ENCODE measurements around the gene CTDSPL2. TPM values are rescaled to one million over a fixed set of nuclear protein-coding genes. Genes with fewer than 3 reads are reported as not detected.
"Not testable (repeated sequence)": the region's sequence is repeated elsewhere in the genome, so short reads cannot be mapped to it uniquely, and the experiment has no call there.

Gene CTDSPL2
- polyA plus RNA-seq, 1 donor from 2014 or later: 78.1 TPM

- Histone ChIP-seq H2AFZ (ENCODE audit: low read depth, low read length) (no peak overlapping the region), H3F3A (ENCODE audit: insufficient read depth, low read length, poor library complexity, severe bottlenecking) (no peaks in the 10 kb centered on the region), H3K79me2 (replicated peaks; ENCODE audit: insufficient read depth, low read length) (peaks cover 23% of the 10 kb centered on the region), H3K27ac (ENCODE audit: low read length) (no peak overlapping the region), H3K4me3 (ENCODE audit: low read length) (no peak overlapping the region), H4K20me1 (ENCODE audit: insufficient read depth) (no peaks in the 10 kb centered on the region), H3K36me3 (ENCODE audit: insufficient read depth, low read length) (no peaks in the 10 kb centered on the region), H3K9ac (ENCODE audit: low read length) (no peak overlapping the region), H3K27me3 (ENCODE audit: insufficient read depth, low read depth, low read length) (no peaks in the 10 kb centered on the region), H3K4me2 (ENCODE audit: low read length) (no peak overlapping the region), H3K9me3 (ENCODE audit: low read length) (no peaks in the 10 kb centered on the region), H3K9me2 (ENCODE audit: insufficient read depth, low read length) (no peaks in the 10 kb centered on the region)
- TF ChIP-seq SMC3 (conservative IDR thresholded peaks at IDR 0.05; ENCODE audit: poor library complexity) (no peak), RAD21 (conservative IDR thresholded peaks at IDR 0.05) (no peak), EZH2 (IDR thresholded peaks at IDR 0.05; ENCODE audit: borderline replicate concordance, insufficient read depth, low read length, poor library complexity, severe bottlenecking) (no peak), CTCF (IDR thresholded peaks at IDR 0.05; ENCODE audit: poor library complexity, severe bottlenecking) (no peak)
Observed at GRCh38 chr15:44541282-44541958, 114.0 kb downstream of the CTDSPL2 start.

GRCh38 chr15:44542596-44542995 is 115.2 kb downstream of the CTDSPL2 start:
- Histone ChIP-seq H3K9ac (ENCODE audit: low read length) (no peak overlapping the region), H3K4me3 (ENCODE audit: low read length) (no peak overlapping the region), H3K36me3 (ENCODE audit: insufficient read depth, low read length) (no peaks in the 10 kb centered on the region), H3K9me3 (ENCODE audit: low read length) (no peaks in the 10 kb centered on the region), H3F3A (ENCODE audit: insufficient read depth, low read length, poor library complexity, severe bottlenecking) (no peaks in the 10 kb centered on the region), H3K4me2 (ENCODE audit: low read length) (no peak overlapping the region), H3K27ac (ENCODE audit: low read length) (no peak overlapping the region), H2AFZ (ENCODE audit: low read depth, low read length) (no peak overlapping the region), H3K27me3 (ENCODE audit: insufficient read depth, low read depth, low read length) (no peaks in the 10 kb centered on the region), H4K20me1 (ENCODE audit: insufficient read depth) (no peaks in the 10 kb centered on the region), H3K9me2 (ENCODE audit: insufficient read depth, low read length) (no peaks in the 10 kb centered on the region), H3K79me2 (replicated peaks; ENCODE audit: insufficient read depth, low read length) (peaks cover 26% of the 10 kb centered on the region)
- TF ChIP-seq EZH2 (IDR thresholded peaks at IDR 0.05; ENCODE audit: borderline replicate concordance, insufficient read depth, low read length, poor library complexity, severe bottlenecking): no peak
- no peak for TF ChIP-seq POLR2AphosphoS5 (IDR thresholded peaks at IDR 0.05)
- TF ChIP-seq EP300 (conservative IDR thresholded peaks at IDR 0.05; ENCODE audit: poor library complexity, severe bottlenecking): no peak
- no peak for TF ChIP-seq TAF1 (IDR thresholded peaks at IDR 0.05; ENCODE audit: low read depth)
- no peak for TF ChIP-seq RAD21 (conservative IDR thresholded peaks at IDR 0.05)
- no peak for TF ChIP-seq MXI1 (conservative IDR thresholded peaks at IDR 0.05; ENCODE audit: poor library complexity, severe bottlenecking)
- TF ChIP-seq REST (IDR thresholded peaks at IDR 0.05; ENCODE audit: borderline replicate concordance): no peak
- no peak for TF ChIP-seq SMC3 (conservative IDR thresholded peaks at IDR 0.05; ENCODE audit: poor library complexity)
- TF ChIP-seq CTCF (IDR thresholded peaks at IDR 0.05; ENCODE audit: poor library complexity, severe bottlenecking): no peak

GRCh38 chr15:44544745-44545144 is 117.3 kb downstream of the CTDSPL2 start:
- H3K27ac ChIP-seq (ENCODE audit: low read length); H3K27me3 ChIP-seq (ENCODE audit: insufficient read depth, low read depth, low read length); H3K36me3 ChIP-seq (ENCODE audit: insufficient read depth, low read length); H3F3A ChIP-seq (ENCODE audit: insufficient read depth, low read length, poor library complexity, severe bottlenecking); H3K9me3 ChIP-seq (ENCODE audit: low read length); H3K4me3 ChIP-seq (ENCODE audit: low read length); H3K9ac ChIP-seq (ENCODE audit: low read length); H3K9me2 ChIP-seq (ENCODE audit: insufficient read depth, low read length); H3K4me2 ChIP-seq (ENCODE audit: low read length); H2AFZ ChIP-seq (ENCODE audit: low read depth, low read length); H4K20me1 ChIP-seq (ENCODE audit: insufficient read depth): not testable (repeated sequence)
- H3K79me2 ChIP-seq (replicated peaks; ENCODE audit: insufficient read depth, low read length): peaks cover 13% of the 10 kb centered on the region

All from neural cell (in vitro differentiated cells).